CD4-positive, alpha-beta T cell (primary cell): ENCODE results near the gene ANXA8. TPM values are rescaled to one million over a fixed set of nuclear protein-coding genes. Genes with fewer than 3 reads are reported as not detected.

Experiments used
- ATAC-seq: fragments of 200-7000 bp; cut with Tn5 transposase; one replicate; pipeline ENCODE4 v1.10.0; 2022; ENCODE audit warnings: mild to moderate bottlenecking; ENCODE audit not compliant: poor library complexity
- CTCF ChIA-PET: fragments of 350-600 bp; sonication (Branson Sonifier 250); formaldehyde crosslinking; loops from one replicate; lab custom pipeline; 2021; ENCODE audit warnings: antibody characterized with exemption, inconsistent platforms; lab: Charles Lee
- POLR2A ChIA-PET: fragments of 350-600 bp; sonication (Branson Sonifier 250); formaldehyde crosslinking; loops from one replicate; lab custom pipeline; 2021; ENCODE audit warnings: antibody characterized with exemption, inconsistent platforms; lab: Charles Lee
- DNase-seq, 14 experiments: peaks; one replicate each; pipeline ENCODE4 v3.0.0-alpha.2; 2013 to 2020; ENCODE audit warnings: mixed read lengths in 2 of 14
- H3K27ac ChIP-seq, 2 donors: one replicate each; pipeline versions ENCODE4 v1.5.1 to v1.7.0; 2013; ENCODE audit warnings: low read length in 2 of 2, low read depth in 1 of 2, mild to moderate bottlenecking in 1 of 2
- H3K27me3 ChIP-seq, 2 experiments: 1 replicate in 1 of 2; 2 replicates in 1 of 2; pipeline versions ENCODE4 v1.6.1 to v1.7.0; 2013; ENCODE audit warnings: low read length in 2 of 2, control low read depth in 1 of 2, mild to moderate bottlenecking in 1 of 2, moderate library complexity in 1 of 2; ENCODE audit not compliant: insufficient read depth in 2 of 2, control insufficient read depth in 1 of 2
- H3K36me3 ChIP-seq: one replicate; pipeline ENCODE4 v1.6.1; 2013; ENCODE audit warnings: low read length, control low read depth; ENCODE audit not compliant: insufficient read depth
- H3K4me1 ChIP-seq: one replicate; pipeline ENCODE4 v1.6.1; 2013; ENCODE audit warnings: low read length, control low read depth; ENCODE audit not compliant: insufficient read depth
- H3K4me3 ChIP-seq: one replicate; pipeline ENCODE4 v1.5.1; 2013; ENCODE audit warnings: mild to moderate bottlenecking, low read length, moderate library complexity
- H3K9me3 ChIP-seq, 2 experiments: 1 replicate in 1 of 2; 2 replicates in 1 of 2; pipeline versions ENCODE4 v1.6.1 to v1.7.0; 2013; ENCODE audit warnings: low read length in 2 of 2, mild to moderate bottlenecking in 2 of 2, control low read depth in 1 of 2, moderate library complexity in 1 of 2; ENCODE audit not compliant: control insufficient read depth in 1 of 2, insufficient read depth in 1 of 2
- H3K27ac Mint-ChIP-seq: one replicate; pipeline ENCODE4 v1.8.0; 2020; ENCODE audit warnings: mixed read lengths
- H3K27me3 Mint-ChIP-seq: one replicate; pipeline ENCODE4 v1.8.0; 2021; ENCODE audit warnings: mixed read lengths
- H3K36me3 Mint-ChIP-seq: one replicate; pipeline ENCODE4 v1.8.0; 2021; ENCODE audit warnings: low read depth, mixed read lengths
- H3K4me1 Mint-ChIP-seq: one replicate; pipeline ENCODE4 v1.8.0; 2021; ENCODE audit warnings: low read depth, mixed read lengths
- H3K4me3 Mint-ChIP-seq: one replicate; pipeline ENCODE4 v1.8.0; 2020; ENCODE audit warnings: mild to moderate bottlenecking, mixed read lengths
- H3K9me3 Mint-ChIP-seq: one replicate; pipeline ENCODE4 v1.8.0; 2020; ENCODE audit warnings: mixed read lengths
- intact Hi-C, 2 experiments: fragments of 100-400 bp; cut with DNase I in 1 of 2; cut with micrococcal nuclease in 1 of 2; formaldehyde crosslinking; loops; one replicate each; pipeline versions ENCODE4 v1.15.1 to v1.9.0; 2023 to 2025; cut with DNase I, micrococcal nuclease
- total RNA-seq, 174 experiments: library from RNA in 2 of 174; stranded (reverse) in 2 of 174; gene quantifications; one replicate each; pipeline ENCODE4 v1.2.3 and lab custom pipeline; 2021 to 2026
- TF ChIP-seq, protein P1 (sequence below): fragments of 200-600 bp; IDR thresholded peaks from one replicate; pipeline ENCODE4 v1.8.0; 2022; ENCODE audit warnings: antibody characterized with exemption, mild to moderate bottlenecking

ANXA8 gene
- total RNA-seq, 2 experiments from 2014 or later: not detected

DNA sequence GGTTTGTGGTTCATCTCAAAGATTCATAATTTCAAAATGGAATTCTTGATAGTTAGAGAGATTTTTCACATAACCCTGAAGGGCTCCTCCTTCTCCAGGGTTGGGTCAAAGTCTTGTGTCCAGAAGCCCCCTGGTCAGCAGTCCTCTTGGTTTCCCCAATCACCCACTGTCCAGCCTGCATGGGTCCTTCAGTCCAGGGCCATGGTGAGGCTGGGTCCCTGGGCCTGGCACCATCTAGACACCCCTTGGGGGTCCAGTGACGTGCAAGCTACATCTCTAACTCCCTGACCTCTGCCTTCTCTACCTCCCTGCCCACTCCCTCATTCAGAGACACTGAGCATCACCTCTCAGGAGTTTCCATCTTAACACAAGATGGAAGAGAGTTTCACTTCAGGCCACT lies 26.1 kb downstream of the ANXA8 start:
- TF ChIP-seq, protein P1, sequence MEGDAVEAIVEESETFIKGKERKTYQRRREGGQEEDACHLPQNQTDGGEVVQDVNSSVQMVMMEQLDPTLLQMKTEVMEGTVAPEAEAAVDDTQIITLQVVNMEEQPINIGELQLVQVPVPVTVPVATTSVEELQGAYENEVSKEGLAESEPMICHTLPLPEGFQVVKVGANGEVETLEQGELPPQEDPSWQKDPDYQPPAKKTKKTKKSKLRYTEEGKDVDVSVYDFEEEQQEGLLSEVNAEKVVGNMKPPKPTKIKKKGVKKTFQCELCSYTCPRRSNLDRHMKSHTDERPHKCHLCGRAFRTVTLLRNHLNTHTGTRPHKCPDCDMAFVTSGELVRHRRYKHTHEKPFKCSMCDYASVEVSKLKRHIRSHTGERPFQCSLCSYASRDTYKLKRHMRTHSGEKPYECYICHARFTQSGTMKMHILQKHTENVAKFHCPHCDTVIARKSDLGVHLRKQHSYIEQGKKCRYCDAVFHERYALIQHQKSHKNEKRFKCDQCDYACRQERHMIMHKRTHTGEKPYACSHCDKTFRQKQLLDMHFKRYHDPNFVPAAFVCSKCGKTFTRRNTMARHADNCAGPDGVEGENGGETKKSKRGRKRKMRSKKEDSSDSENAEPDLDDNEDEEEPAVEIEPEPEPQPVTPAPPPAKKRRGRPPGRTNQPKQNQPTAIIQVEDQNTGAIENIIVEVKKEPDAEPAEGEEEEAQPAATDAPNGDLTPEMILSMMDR: no peak
- Histone ChIP-seq H3K27me3 (no peaks in the 10 kb centered on the region), H3K36me3 (no peaks in the 10 kb centered on the region), H3K4me1 (no peaks in the 10 kb centered on the region), H3K27ac (no peak overlapping the region), H3K4me3 (no peak overlapping the region), H3K9me3 (no peaks in the 10 kb centered on the region)
- Mint-ChIP-seq H3K9me3 (no peaks in the 10 kb centered on the region), H3K4me1 (no peaks in the 10 kb centered on the region), H3K27me3 (no peaks in the 10 kb centered on the region), H3K36me3 (no peaks in the 10 kb centered on the region), H3K4me3 (no peak overlapping the region), H3K27ac (no peak overlapping the region)
- intact Hi-C loops: no loop called here
- ATAC-seq (no peak), DNase-seq (no peak)
- ChIA-PET CTCF (no interaction called here), POLR2A (no interaction called here)

DNA sequence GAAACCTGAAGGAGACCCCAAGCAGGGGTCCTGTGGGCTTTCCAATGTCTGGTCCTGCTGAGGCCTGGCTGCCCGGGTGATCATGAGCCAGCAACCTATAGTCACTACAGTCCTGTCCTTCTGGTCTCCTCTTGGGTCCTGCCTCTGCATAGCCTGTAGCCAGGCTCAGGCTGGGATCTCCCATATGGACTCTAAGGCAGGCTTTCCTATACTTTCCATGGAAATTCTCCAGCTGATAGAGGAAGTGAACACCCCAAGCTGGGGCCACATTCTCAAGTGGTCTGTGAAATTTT lies 26.4 kb downstream of the ANXA8 start:
- TF ChIP-seq, protein P1: no peak
- Histone ChIP-seq H3K9me3 (no peaks in the 10 kb centered on the region), H3K27me3 (no peaks in the 10 kb centered on the region), H3K4me1 (no peaks in the 10 kb centered on the region), H3K4me3 (no peak overlapping the region), H3K36me3 (no peaks in the 10 kb centered on the region), H3K27ac (no peak overlapping the region)
- ChIA-PET CTCF (no interaction called here), POLR2A (no interaction called here)
- Mint-ChIP-seq H3K4me1 (no peaks in the 10 kb centered on the region), H3K27me3 (no peaks in the 10 kb centered on the region), H3K27ac (no peak overlapping the region), H3K9me3 (no peaks in the 10 kb centered on the region), H3K36me3 (no peaks in the 10 kb centered on the region), H3K4me3 (no peak overlapping the region)
- intact Hi-C loops: no loop called here
- DNase-seq (no peak), ATAC-seq (no peak)

DNA sequence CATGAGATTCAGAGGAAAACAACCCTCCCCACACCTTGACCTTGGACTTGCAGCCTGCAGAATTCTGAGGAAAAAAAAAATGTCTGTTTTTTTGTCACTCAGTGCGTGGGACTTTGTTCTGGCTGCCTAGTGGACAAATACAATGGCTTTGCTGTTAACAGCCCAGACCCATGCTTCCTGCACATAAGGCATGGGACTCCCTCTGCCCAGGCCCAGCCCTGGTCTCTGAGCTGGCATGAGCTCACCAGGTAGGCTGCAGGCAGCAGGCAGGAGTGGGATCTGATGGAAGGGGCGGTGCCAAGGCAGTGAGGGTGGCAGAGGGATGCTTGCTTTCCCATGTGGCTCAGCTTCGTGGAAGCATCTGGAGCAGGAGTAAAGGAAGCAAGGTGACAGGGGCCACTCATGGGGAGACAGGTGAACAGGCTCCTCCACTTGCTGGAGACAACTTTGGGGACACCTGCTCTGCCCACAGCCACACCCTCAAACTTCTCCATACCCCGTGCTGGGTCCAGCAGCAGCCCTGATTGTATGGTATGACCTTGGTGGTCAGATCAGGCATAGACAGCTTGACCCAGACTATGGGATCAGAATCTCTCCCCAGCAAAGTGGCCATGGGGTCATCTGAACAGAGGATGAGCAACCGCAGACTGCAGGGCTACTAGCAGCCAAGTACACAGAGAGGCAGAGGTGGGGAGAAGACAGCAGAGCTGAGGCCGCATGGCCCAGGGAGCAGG lies 27.0 kb downstream of the ANXA8 start:
- TF ChIP-seq, protein P1: no peak
- Mint-ChIP-seq H3K27me3 (no peaks in the 10 kb centered on the region), H3K36me3 (no peaks in the 10 kb centered on the region), H3K4me1 (no peaks in the 10 kb centered on the region), H3K4me3 (no peak overlapping the region), H3K27ac (no peak overlapping the region), H3K9me3 (no peaks in the 10 kb centered on the region)
- intact Hi-C loops: no loop called here
- DNase-seq: no peak
- ATAC-seq: no peak
- ChIA-PET POLR2A (no interaction called here), CTCF (no interaction called here)
- H3K9me3 ChIP-seq: no peaks in the 10 kb centered on the region
- no peaks in the 10 kb centered on the region for H3K36me3 ChIP-seq
- no peak overlapping the region for H3K27ac ChIP-seq
- no peaks in the 10 kb centered on the region for H3K27me3 ChIP-seq
- H3K4me1 ChIP-seq: no peaks in the 10 kb centered on the region
- H3K4me3 ChIP-seq: no peak overlapping the region
